ENCODE data around the gene ACOT4.
A peak's percentile ranks its signal among the peaks of the same experiment; 100 is the strongest.

Gene ACOT4

GRCh38 chr14:73602994-73603393 lies 11.3 kb downstream of the ACOT4 start:
- no peaks in the 10 kb centered on the region for H3K36me3 ChIP-seq (ENCODE audit: control insufficient read depth in 1 of 2, insufficient read depth in 2 of 2, low read depth in 1 of 2, low read length in 2 of 2)
- no peak overlapping the region for H3K4me3 ChIP-seq (ENCODE audit: insufficient read depth in 1 of 2, low read depth in 1 of 2, low read length in 2 of 2)
- no peak overlapping the region for H2AFZ ChIP-seq (ENCODE audit: low read depth, low read length)
- no peak for DNase-seq
- no peak overlapping the region for H2BK120ac ChIP-seq (ENCODE audit: low read depth, low read length)
- no peak overlapping the region for H3K23ac ChIP-seq (ENCODE audit: low read length in 2 of 2)
- H4K91ac ChIP-seq (ENCODE audit: low read length): no peak overlapping the region
- H2AK5ac ChIP-seq (ENCODE audit: low read length, severe bottlenecking): no peak overlapping the region
- H2BK12ac ChIP-seq (ENCODE audit: low read length in 2 of 2): no peak overlapping the region
- H3K9me3 ChIP-seq (ENCODE audit: control insufficient read depth, low read length): no peaks in the 10 kb centered on the region
- no peak overlapping the region for H3K4me2 ChIP-seq (ENCODE audit: low read length, poor library complexity, severe bottlenecking)
- 86% methylated on average over 2 of the region's 3 CpGs for WGBS
- H4K8ac ChIP-seq (ENCODE audit: low read length): no peak overlapping the region
- H3K27me3 ChIP-seq (ENCODE audit: control insufficient read depth in 1 of 2, insufficient read depth in 1 of 2, low read length in 2 of 2): peaks cover 0 to 7% of the 10 kb centered on the region in 2 experiments
- H3K14ac ChIP-seq (ENCODE audit: low read length in 2 of 2): no peak overlapping the region
- no peaks in the 10 kb centered on the region for H3K79me1 ChIP-seq (replicated peaks; ENCODE audit: low read length, poor library complexity, severe bottlenecking)
- H3K9ac ChIP-seq (ENCODE audit: low read length): no peak overlapping the region
- H3K18ac ChIP-seq (ENCODE audit: low read depth in 1 of 2, low read length in 2 of 2): no peak overlapping the region
- H2BK15ac ChIP-seq (ENCODE audit: low read depth, poor library complexity, severe bottlenecking): no peak overlapping the region
- no peaks in the 10 kb centered on the region for H3K4me1 ChIP-seq (ENCODE audit: control insufficient read depth, insufficient read depth, low read depth, low read length)
- H2BK5ac ChIP-seq (ENCODE audit: low read depth, low read length, poor library complexity, severe bottlenecking): no peak overlapping the region
- H3K27ac ChIP-seq (ENCODE audit: low read length, poor library complexity, severe bottlenecking): no peak overlapping the region
- H3K4ac ChIP-seq (ENCODE audit: low read depth in 1 of 2, low read length in 2 of 2): no peak overlapping the region

- 94% methylated on average over 3 of the region's 3 CpGs for WGBS
- Histone ChIP-seq H3K9ac (ENCODE audit: low read length) (no peak overlapping the region), H2BK5ac (ENCODE audit: low read depth, low read length, poor library complexity, severe bottlenecking) (no peak overlapping the region), H3K14ac (ENCODE audit: low read length in 2 of 2) (no peak overlapping the region), H3K23ac (ENCODE audit: low read length in 2 of 2) (no peak overlapping the region), H2BK12ac (ENCODE audit: low read length in 2 of 2) (no peak overlapping the region), H3K18ac (ENCODE audit: low read depth in 1 of 2, low read length in 2 of 2) (no peak overlapping the region), H3K4me3 (ENCODE audit: insufficient read depth in 1 of 2, low read depth in 1 of 2, low read length in 2 of 2) (no peak overlapping the region), H2BK15ac (ENCODE audit: low read depth, poor library complexity, severe bottlenecking) (no peak overlapping the region), H3K27me3 (ENCODE audit: control insufficient read depth in 1 of 2, insufficient read depth in 1 of 2, low read length in 2 of 2) (no peaks in the 10 kb centered on the region), H3K27ac (ENCODE audit: low read length, poor library complexity, severe bottlenecking) (no peak overlapping the region), H4K8ac (ENCODE audit: low read length) (no peak overlapping the region), H2AK5ac (ENCODE audit: low read length, severe bottlenecking) (no peak overlapping the region), H3K4me2 (ENCODE audit: low read length, poor library complexity, severe bottlenecking) (no peak overlapping the region), H2BK120ac (ENCODE audit: low read depth, low read length) (no peak overlapping the region), H3K79me1 (replicated peaks; ENCODE audit: low read length, poor library complexity, severe bottlenecking) (no peaks in the 10 kb centered on the region), H2AFZ (ENCODE audit: low read depth, low read length) (no peak overlapping the region), H3K4me1 (ENCODE audit: control insufficient read depth, insufficient read depth, low read depth, low read length) (no peaks in the 10 kb centered on the region), H3K36me3 (ENCODE audit: control insufficient read depth in 1 of 2, insufficient read depth in 2 of 2, low read depth in 1 of 2, low read length in 2 of 2) (no peaks in the 10 kb centered on the region), H3K4ac (ENCODE audit: low read depth in 1 of 2, low read length in 2 of 2) (no peak overlapping the region), H4K91ac (ENCODE audit: low read length) (no peak overlapping the region), H3K9me3 (ENCODE audit: control insufficient read depth, low read length) (no peaks in the 10 kb centered on the region)
- DNase-seq: no peak
Observed at GRCh38 chr14:73606271-73606670, 14.6 kb downstream of the ACOT4 start.

DNA sequence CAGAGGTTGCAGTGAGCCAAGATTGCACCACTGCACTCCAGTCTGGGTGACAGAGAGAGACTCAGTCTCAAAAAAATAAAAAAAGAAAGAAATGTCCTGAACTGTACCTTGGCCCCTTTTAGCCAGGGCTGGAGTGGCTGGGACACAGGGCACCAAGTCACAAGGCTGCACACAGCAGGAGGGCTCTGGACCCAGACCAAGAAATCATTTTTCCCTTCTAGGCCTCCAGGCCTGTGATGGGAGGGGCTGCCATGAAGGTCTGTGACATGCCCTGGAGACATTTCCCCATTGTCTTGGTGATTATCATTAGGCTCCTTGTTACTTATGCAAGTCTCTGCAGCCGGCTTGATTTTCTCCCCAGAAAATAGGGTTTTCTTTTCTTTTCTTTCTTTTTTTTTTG lies 15.6 kb downstream of the ACOT4 start:
- Histone ChIP-seq H3K79me1 (replicated peaks; ENCODE audit: low read length, poor library complexity, severe bottlenecking) (no peaks in the 10 kb centered on the region), H3K4me2 (ENCODE audit: low read length, poor library complexity, severe bottlenecking) (no peak overlapping the region), H3K27ac (ENCODE audit: low read length, poor library complexity, severe bottlenecking) (no peak overlapping the region), H2BK15ac (ENCODE audit: low read depth, poor library complexity, severe bottlenecking) (no peak overlapping the region), H4K8ac (ENCODE audit: low read length) (no peak overlapping the region), H2BK5ac (ENCODE audit: low read depth, low read length, poor library complexity, severe bottlenecking) (no peak overlapping the region), H3K36me3 (ENCODE audit: control insufficient read depth in 1 of 2, insufficient read depth in 2 of 2, low read depth in 1 of 2, low read length in 2 of 2) (no peaks in the 10 kb centered on the region), H3K14ac (ENCODE audit: low read length in 2 of 2) (no peak overlapping the region), H4K91ac (ENCODE audit: low read length) (no peak overlapping the region), H2BK12ac (ENCODE audit: low read length in 2 of 2) (no peak overlapping the region), H3K4ac (ENCODE audit: low read depth in 1 of 2, low read length in 2 of 2) (no peak overlapping the region), H2BK120ac (ENCODE audit: low read depth, low read length) (no peak overlapping the region), H3K23ac (ENCODE audit: low read length in 2 of 2) (no peak overlapping the region), H3K18ac (ENCODE audit: low read depth in 1 of 2, low read length in 2 of 2) (no peak overlapping the region), H2AK5ac (ENCODE audit: low read length, severe bottlenecking) (no peak overlapping the region), H3K9ac (ENCODE audit: low read length) (no peak overlapping the region), H3K4me3 (ENCODE audit: insufficient read depth in 1 of 2, low read depth in 1 of 2, low read length in 2 of 2) (no peak overlapping the region), H3K4me1 (ENCODE audit: control insufficient read depth, insufficient read depth, low read depth, low read length) (no peaks in the 10 kb centered on the region), H3K9me3 (ENCODE audit: control insufficient read depth, low read length) (no peaks in the 10 kb centered on the region), H2AFZ (ENCODE audit: low read depth, low read length) (no peak overlapping the region), H3K27me3 (ENCODE audit: control insufficient read depth in 1 of 2, insufficient read depth in 1 of 2, low read length in 2 of 2) (no peaks in the 10 kb centered on the region)
- no CpG with 5 or more reads among the region's 1 CpG for WGBS
- DNase-seq: no peak

DNA sequence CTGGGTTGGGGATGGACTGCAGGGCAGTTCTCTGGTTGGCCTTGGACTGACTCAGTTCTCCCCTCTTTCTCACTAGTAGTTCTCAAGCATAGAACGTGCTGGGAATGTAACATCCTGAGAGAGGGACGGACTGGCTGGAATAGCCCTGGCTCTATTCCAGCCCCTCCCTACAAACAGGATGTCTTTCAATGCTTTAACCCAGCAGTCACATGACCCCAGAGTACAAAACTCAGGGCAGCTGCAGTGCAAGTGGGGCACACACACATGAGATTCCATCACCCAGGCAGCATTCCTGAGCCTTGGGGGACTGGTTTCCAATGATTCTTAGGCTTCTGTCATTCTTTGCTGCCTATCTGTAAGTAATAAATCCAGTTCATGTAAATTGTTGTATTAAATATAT lies 19.0 kb downstream of the ACOT4 start:
- 24% methylated on average over 2 of the region's 2 CpGs for WGBS
- H3K14ac ChIP-seq (ENCODE audit: low read length in 2 of 2): no peak overlapping the region
- H3K79me1 ChIP-seq (replicated peaks; ENCODE audit: low read length, poor library complexity, severe bottlenecking): no peaks in the 10 kb centered on the region

More for the DNA sequence above, 19.0 kb downstream of the ACOT4 start:
- H3K4me1 ChIP-seq (ENCODE audit: control insufficient read depth, insufficient read depth, low read depth, low read length): peaks cover 2% of the 10 kb centered on the region
- no peak overlapping the region for H3K27ac ChIP-seq (ENCODE audit: low read length, poor library complexity, severe bottlenecking)
- no peak overlapping the region for H2AFZ ChIP-seq (ENCODE audit: low read depth, low read length)
- H3K27me3 ChIP-seq (ENCODE audit: control insufficient read depth in 1 of 2, insufficient read depth in 1 of 2, low read length in 2 of 2): no peaks in the 10 kb centered on the region
- no peak overlapping the region for H3K9ac ChIP-seq (ENCODE audit: low read length)
- H2BK15ac ChIP-seq (ENCODE audit: low read depth, poor library complexity, severe bottlenecking): no peak overlapping the region
- no peak overlapping the region for H4K8ac ChIP-seq (ENCODE audit: low read length)
- H3K18ac ChIP-seq (ENCODE audit: low read depth in 1 of 2, low read length in 2 of 2): no peak overlapping the region
- no peak overlapping the region for H2BK12ac ChIP-seq (ENCODE audit: low read length in 2 of 2)
- no peak overlapping the region for H3K4me2 ChIP-seq (ENCODE audit: low read length, poor library complexity, severe bottlenecking)
- no peaks in the 10 kb centered on the region for H3K36me3 ChIP-seq (ENCODE audit: control insufficient read depth in 1 of 2, insufficient read depth in 2 of 2, low read depth in 1 of 2, low read length in 2 of 2)
- H3K23ac ChIP-seq (ENCODE audit: low read length in 2 of 2): no peak overlapping the region
- no peak overlapping the region for H2BK5ac ChIP-seq (ENCODE audit: low read depth, low read length, poor library complexity, severe bottlenecking)
- DNase-seq: peak; percentile 53
- H2AK5ac ChIP-seq (ENCODE audit: low read length, severe bottlenecking): no peak overlapping the region
- H3K4ac ChIP-seq (ENCODE audit: low read depth in 1 of 2, low read length in 2 of 2): no peak overlapping the region
- no peak overlapping the region for H4K91ac ChIP-seq (ENCODE audit: low read length)
- H3K9me3 ChIP-seq (ENCODE audit: control insufficient read depth, low read length): no peaks in the 10 kb centered on the region
- H2BK120ac ChIP-seq (ENCODE audit: low read depth, low read length): no peak overlapping the region
- H3K4me3 ChIP-seq (ENCODE audit: insufficient read depth in 1 of 2, low read depth in 1 of 2, low read length in 2 of 2): no peak overlapping the region

All from mesenchymal stem cell (in vitro differentiated cells and primary cell).